Measurements from ENCODE around the gene FGF22. TPM values are rescaled to one million over a fixed set of nuclear protein-coding genes. Genes with fewer than 3 reads are reported as not detected.

The FGF22 gene
- total and polyA plus RNA-seq, 4 experiments from 2014 or later, result 1.8 to 1.9 TPM; not detected in 2

- Mint-ChIP-seq H3K36me3 (peaks cover 3 to 15% of the 10 kb centered on the region in 2 donors), H3K9me3 (peaks cover 0 to 2% (median 0%) of the 10 kb centered on the region in 8 donors), H3K27me3 (no peaks in the 10 kb centered on the region), H3K4me3 (no peak overlapping the region), H3K4me1 (peaks cover 6 to 43% (median 23%) of the 10 kb centered on the region in 4 donors), H3K27ac (peak overlapping the region in 2 of 7 donors; percentile 10 to 21)
- ChIA-PET POLR2A (ENCODE audit: partially characterized antibody) (interaction anchor here (1.8 to 4.6 kb wide), 2 partner anchors 26 to 63 kb away, joined by 8 to 54 read pairs; partner anchors contain the start of genes BSG and RNF126), CTCF (ENCODE audit: partially characterized antibody) (no interaction called here)
- intact Hi-C loops (cut with micrococcal nuclease), result loop anchor here (10.0 kb wide), 1 partner anchor 120 kb away; no protein-coding TSS in a partner anchor
- Histone ChIP-seq H3K36me3 (ENCODE audit: insufficient read depth, low read length) (peaks cover 7% of the 10 kb centered on the region), H3K4me1 (ENCODE audit: insufficient read depth, low read length) (peaks cover 33% of the 10 kb centered on the region), H3K27ac (ENCODE audit: low read depth, low read length) (no peak overlapping the region), H3K9me3 (ENCODE audit: control insufficient read depth in 1 of 2, low read length in 2 of 2) (no peaks in the 10 kb centered on the region), H3K4me3 (ENCODE audit: low read length in 2 of 2) (no peak overlapping the region), H3K27me3 (ENCODE audit: insufficient read depth, low read length) (no peaks in the 10 kb centered on the region)
- no peak for DNase-seq
Measured at GRCh38 chr19:634975-635652, 4.6 kb upstream of the FGF22 start.

GRCh38 chr19:638906-639252, 800 bp upstream of the FGF22 start:
- H3K27ac ChIP-seq (ENCODE audit: low read depth, low read length), result peak overlapping the region; percentile 15
- H3K27me3 ChIP-seq (ENCODE audit: insufficient read depth, low read length), result no peaks in the 10 kb centered on the region
- Mint-ChIP-seq H3K27ac (peak overlapping the region in 3 of 7 donors; percentile 89 to 94 (median 92)), H3K4me3 (peak overlapping the region; percentile 83 to 93 (median 88)), H3K9me3 (peaks cover 0 to 3% (median 0%) of the 10 kb centered on the region in 8 donors), H3K4me1 (peaks cover 4 to 18% (median 8%) of the 10 kb centered on the region in 4 donors), H3K27me3 (no peaks in the 10 kb centered on the region), H3K36me3 (peaks cover 0 to under 1% of the 10 kb centered on the region in 2 donors)
- intact Hi-C loops (cut with micrococcal nuclease), result loop anchor here (2.0 to 10.0 kb wide), 2 partner anchors 22 to 124 kb away; no protein-coding TSS in a partner anchor
- no peaks in the 10 kb centered on the region for H3K36me3 ChIP-seq (ENCODE audit: insufficient read depth, low read length)
- peak overlapping the region; percentile 52 to 63 for H3K4me3 ChIP-seq (ENCODE audit: low read length in 2 of 2)
- no peaks in the 10 kb centered on the region for H3K9me3 ChIP-seq (ENCODE audit: control insufficient read depth in 1 of 2, low read length in 2 of 2)
- ChIA-PET POLR2A (ENCODE audit: partially characterized antibody) (interaction anchor here (0.9 kb wide), 1 partner anchor 630 kb away, joined by 3 read pairs; no protein-coding TSS in a partner anchor), CTCF (ENCODE audit: partially characterized antibody) (no interaction called here)
- peaks cover 17% of the 10 kb centered on the region for H3K4me1 ChIP-seq (ENCODE audit: insufficient read depth, low read length)
- DNase-seq, result no peak

GRCh38 chr19:640161-640558, 481 bp downstream of the FGF22 start:
- H3K4me3 ChIP-seq (ENCODE audit: low read length in 2 of 2), result no peak overlapping the region
- Mint-ChIP-seq H3K9me3 (peaks cover 0 to 3% (median 0%) of the 10 kb centered on the region in 8 donors), H3K36me3 (peaks cover 1 to 3% of the 10 kb centered on the region in 2 donors), H3K27ac (peak overlapping the region in 2 of 7 donors; percentile 69 to 95), H3K4me1 (peaks cover 4 to 15% (median 6%) of the 10 kb centered on the region in 4 donors), H3K4me3 (peak overlapping the region in 1 of 8 donors; percentile 45), H3K27me3 (no peaks in the 10 kb centered on the region)
- DNase-seq, result no peak
- H3K9me3 ChIP-seq (ENCODE audit: control insufficient read depth in 1 of 2, low read length in 2 of 2), result no peaks in the 10 kb centered on the region
- H3K27me3 ChIP-seq (ENCODE audit: insufficient read depth, low read length), result no peaks in the 10 kb centered on the region
- H3K36me3 ChIP-seq (ENCODE audit: insufficient read depth, low read length), result no peaks in the 10 kb centered on the region
- H3K4me1 ChIP-seq (ENCODE audit: insufficient read depth, low read length), result peaks cover 12% of the 10 kb centered on the region
- POLR2A ChIA-PET (ENCODE audit: partially characterized antibody), result interaction anchor here (1.2 to 1.6 kb wide), 2 partner anchors 9 to 21 kb away, joined by 3 to 8 read pairs; no protein-coding TSS in a partner anchor
- CTCF ChIA-PET (ENCODE audit: partially characterized antibody), result no interaction called here
- intact Hi-C loops (cut with micrococcal nuclease), result no loop called here
- no peak overlapping the region for H3K27ac ChIP-seq (ENCODE audit: low read depth, low read length)

- peaks cover 4 to 15% (median 6%) of the 10 kb centered on the region in 4 donors for H3K4me1 Mint-ChIP-seq
- CTCF ChIA-PET (ENCODE audit: partially characterized antibody), result no interaction called here
- intact Hi-C loops (cut with micrococcal nuclease), result no loop called here
- Histone ChIP-seq H3K4me3 (ENCODE audit: low read length in 2 of 2) (no peak overlapping the region), H3K4me1 (ENCODE audit: insufficient read depth, low read length) (peaks cover 12% of the 10 kb centered on the region), H3K9me3 (ENCODE audit: control insufficient read depth in 1 of 2, low read length in 2 of 2) (no peaks in the 10 kb centered on the region), H3K36me3 (ENCODE audit: insufficient read depth, low read length) (no peaks in the 10 kb centered on the region), H3K27ac (ENCODE audit: low read depth, low read length) (no peak overlapping the region), H3K27me3 (ENCODE audit: insufficient read depth, low read length) (no peaks in the 10 kb centered on the region)
- peak overlapping the region in 2 of 8 donors; percentile 36 to 45 for H3K4me3 Mint-ChIP-seq
- peaks cover 3% of the 10 kb centered on the region in 2 donors for H3K36me3 Mint-ChIP-seq
- POLR2A ChIA-PET (ENCODE audit: partially characterized antibody), result interaction anchor here (0.9 to 1.6 kb wide), 3 partner anchors 10 to 23 kb away, joined by 3 to 8 read pairs (median 3); no protein-coding TSS in a partner anchor
- H3K9me3 Mint-ChIP-seq, result peaks cover 0 to 3% (median 0%) of the 10 kb centered on the region in 8 donors
- peak overlapping the region in 3 of 7 donors; percentile 69 to 95 (median 74) for H3K27ac Mint-ChIP-seq
- no peak for DNase-seq
- no peaks in the 10 kb centered on the region for H3K27me3 Mint-ChIP-seq
Measured at GRCh38 chr19:640606-641189, 1.0 kb downstream of the FGF22 start.

GRCh38 chr19:641702-642101, 2.0 kb downstream of the FGF22 start:
- H3K27me3 ChIP-seq (ENCODE audit: insufficient read depth, low read length), result no peaks in the 10 kb centered on the region
- H3K36me3 ChIP-seq (ENCODE audit: insufficient read depth, low read length), result peaks cover 1% of the 10 kb centered on the region
- H3K36me3 Mint-ChIP-seq, result peaks cover 3 to 4% of the 10 kb centered on the region in 2 donors
- H3K4me1 Mint-ChIP-seq, result peaks cover 4 to 15% (median 7%) of the 10 kb centered on the region in 4 donors
- peaks cover 12% of the 10 kb centered on the region for H3K4me1 ChIP-seq (ENCODE audit: insufficient read depth, low read length)
- no peak overlapping the region for H3K4me3 ChIP-seq (ENCODE audit: low read length in 2 of 2)
- ChIA-PET CTCF (ENCODE audit: partially characterized antibody) (interaction anchor here (1.0 kb wide), 1 partner anchor 129 kb away, joined by 3 read pairs; no protein-coding TSS in a partner anchor), POLR2A (ENCODE audit: partially characterized antibody) (interaction anchor here (1.0 to 1.7 kb wide), 3 partner anchors 8 to 19 kb away, joined by 4 to 6 read pairs (median 6); partner anchors contain the start of gene POLRMT)
- no peaks in the 10 kb centered on the region for H3K27me3 Mint-ChIP-seq
- peak overlapping the region in 2 of 7 donors; percentile 38 to 62 for H3K27ac Mint-ChIP-seq
- H3K4me3 Mint-ChIP-seq, result peak overlapping the region in 2 of 8 donors; percentile 41 to 54
- peaks cover 0 to 3% (median 0%) of the 10 kb centered on the region in 8 donors for H3K9me3 Mint-ChIP-seq
- H3K27ac ChIP-seq (ENCODE audit: low read depth, low read length), result no peak overlapping the region
- no peaks in the 10 kb centered on the region for H3K9me3 ChIP-seq (ENCODE audit: control insufficient read depth in 1 of 2, low read length in 2 of 2)
- intact Hi-C loops (cut with micrococcal nuclease), result no loop called here
- DNase-seq, result no peak

- no peaks in the 10 kb centered on the region for H3K27me3 ChIP-seq (ENCODE audit: insufficient read depth, low read length)
- Mint-ChIP-seq H3K36me3 (peaks cover 3 to 6% of the 10 kb centered on the region in 2 donors), H3K4me3 (no peak overlapping the region), H3K27ac (peak overlapping the region in 1 of 7 donors; percentile 15), H3K9me3 (peaks cover 0 to 3% (median 0%) of the 10 kb centered on the region in 8 donors), H3K4me1 (peaks cover 4 to 10% (median 6%) of the 10 kb centered on the region in 4 donors), H3K27me3 (no peaks in the 10 kb centered on the region)
- intact Hi-C loops (cut with micrococcal nuclease), result no loop called here
- ChIA-PET POLR2A (ENCODE audit: partially characterized antibody) (interaction anchor here (1.0 to 1.7 kb wide), 4 partner anchors 9 to 32 kb away, joined by 3 to 6 read pairs (median 5); partner anchors contain the start of gene POLRMT), CTCF (ENCODE audit: partially characterized antibody) (no interaction called here)
- H3K27ac ChIP-seq (ENCODE audit: low read depth, low read length), result no peak overlapping the region
- peaks cover 8% of the 10 kb centered on the region for H3K36me3 ChIP-seq (ENCODE audit: insufficient read depth, low read length)
- H3K9me3 ChIP-seq (ENCODE audit: control insufficient read depth in 1 of 2, low read length in 2 of 2), result no peaks in the 10 kb centered on the region
- H3K4me1 ChIP-seq (ENCODE audit: insufficient read depth, low read length), result peaks cover 12% of the 10 kb centered on the region
- no peak overlapping the region for H3K4me3 ChIP-seq (ENCODE audit: low read length in 2 of 2)
- DNase-seq, result no peak
Measured at GRCh38 chr19:642767-643727, 3.4 kb downstream of the FGF22 start.
